ENCODE data around the gene RFX3. TPM values are rescaled to one million over a fixed set of nuclear protein-coding genes. Genes with fewer than 3 reads are reported as not detected.

Gene RFX3
- total RNA-seq, 1 donor from 2014 or later: 4.9 TPM

- no peak for DNase-seq (ENCODE audit: low read depth in 2 of 2)
These were observed 11.0 kb downstream of the RFX3 start for GRCh38 chr9:3514786-3515185.

- DNase-seq (ENCODE audit: low read depth in 2 of 2): no peak
These were observed 12.5 kb downstream of the RFX3 start for GRCh38 chr9:3513265-3513818.

- no peak for DNase-seq (ENCODE audit: low read depth in 2 of 2)
These were observed 14.2 kb downstream of the RFX3 start for GRCh38 chr9:3511551-3511950.

DNA sequence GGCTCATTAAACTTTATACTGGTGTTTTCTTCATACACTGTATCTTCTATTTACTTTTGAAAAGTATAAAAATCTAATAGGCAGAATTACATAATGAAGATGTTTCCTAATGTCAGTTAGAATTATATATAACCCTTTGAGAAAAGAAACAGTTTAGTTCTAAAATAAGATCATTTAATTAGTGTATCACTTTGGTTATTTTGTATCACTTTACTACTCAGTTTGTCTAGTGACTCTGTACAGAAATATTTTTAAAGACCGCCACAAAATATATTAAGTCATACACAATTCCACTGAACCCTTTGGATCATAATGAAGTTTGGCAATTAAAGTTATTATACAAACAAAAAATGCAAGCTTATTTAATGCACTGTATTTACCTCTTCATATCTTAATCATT is 15.0 kb downstream of the RFX3 start:
- no peak for DNase-seq (ENCODE audit: low read depth in 2 of 2)

GRCh38 chr9:3509926-3510325 is 15.9 kb downstream of the RFX3 start:
- no peak for DNase-seq (ENCODE audit: low read depth in 2 of 2)

- peak in 1 of 2 donors; percentile 19 for DNase-seq (ENCODE audit: low read depth in 2 of 2)
These were observed 17.1 kb downstream of the RFX3 start for GRCh38 chr9:3508521-3509291.

DNA sequence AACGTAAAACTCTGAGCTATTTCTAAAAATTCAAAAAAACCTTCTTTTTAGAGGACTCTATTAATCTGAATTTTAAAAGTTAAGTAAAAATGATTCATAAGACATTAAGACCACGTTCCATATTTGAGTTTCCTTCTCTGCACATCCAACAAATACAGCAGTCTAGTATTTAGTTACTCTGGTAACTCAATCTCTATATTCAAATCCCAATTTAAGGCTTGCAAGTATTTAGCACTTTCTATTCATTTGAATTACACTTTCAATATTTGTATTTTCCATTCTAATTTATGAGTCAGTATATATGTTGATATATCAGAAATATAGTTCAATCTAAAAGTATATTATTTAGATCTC is 17.7 kb downstream of the RFX3 start:
- DNase-seq (ENCODE audit: low read depth in 2 of 2): no peak

DNA sequence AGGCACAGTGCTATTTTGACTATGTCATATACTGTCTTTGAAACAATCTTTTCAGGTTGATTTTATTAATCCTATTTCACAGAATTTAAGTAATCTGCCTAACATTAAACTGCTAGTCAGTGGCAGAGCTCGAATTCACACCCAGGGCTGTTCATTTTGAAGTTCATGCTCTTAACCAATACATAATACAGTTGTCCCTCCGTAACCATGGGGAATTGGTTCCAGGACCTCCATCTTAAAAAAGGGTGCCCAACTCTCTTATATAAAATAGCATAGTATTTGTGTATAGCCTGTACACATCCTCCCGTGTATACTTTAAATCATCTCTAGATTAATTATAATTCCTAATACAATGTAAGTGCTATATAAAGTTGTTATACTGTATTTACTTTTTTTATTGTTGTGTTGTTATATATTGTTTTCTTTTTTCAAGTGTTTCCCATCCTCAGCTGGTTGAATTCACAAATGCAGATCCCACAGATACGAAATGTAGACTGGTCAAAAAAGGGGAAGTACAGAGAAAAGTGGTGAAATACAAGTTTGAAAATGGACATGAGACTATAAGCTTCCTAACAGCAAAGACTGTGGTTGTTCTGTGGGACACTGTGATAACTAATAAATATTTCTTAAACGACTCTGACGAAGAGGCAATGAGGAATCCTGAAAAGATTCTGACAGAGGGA is 18.3 kb downstream of the RFX3 start:
- DNase-seq (ENCODE audit: low read depth in 2 of 2): no peak

- no peak for DNase-seq (ENCODE audit: low read depth in 2 of 2)
These were observed 19.6 kb downstream of the RFX3 start for GRCh38 chr9:3506164-3506563.

DNA sequence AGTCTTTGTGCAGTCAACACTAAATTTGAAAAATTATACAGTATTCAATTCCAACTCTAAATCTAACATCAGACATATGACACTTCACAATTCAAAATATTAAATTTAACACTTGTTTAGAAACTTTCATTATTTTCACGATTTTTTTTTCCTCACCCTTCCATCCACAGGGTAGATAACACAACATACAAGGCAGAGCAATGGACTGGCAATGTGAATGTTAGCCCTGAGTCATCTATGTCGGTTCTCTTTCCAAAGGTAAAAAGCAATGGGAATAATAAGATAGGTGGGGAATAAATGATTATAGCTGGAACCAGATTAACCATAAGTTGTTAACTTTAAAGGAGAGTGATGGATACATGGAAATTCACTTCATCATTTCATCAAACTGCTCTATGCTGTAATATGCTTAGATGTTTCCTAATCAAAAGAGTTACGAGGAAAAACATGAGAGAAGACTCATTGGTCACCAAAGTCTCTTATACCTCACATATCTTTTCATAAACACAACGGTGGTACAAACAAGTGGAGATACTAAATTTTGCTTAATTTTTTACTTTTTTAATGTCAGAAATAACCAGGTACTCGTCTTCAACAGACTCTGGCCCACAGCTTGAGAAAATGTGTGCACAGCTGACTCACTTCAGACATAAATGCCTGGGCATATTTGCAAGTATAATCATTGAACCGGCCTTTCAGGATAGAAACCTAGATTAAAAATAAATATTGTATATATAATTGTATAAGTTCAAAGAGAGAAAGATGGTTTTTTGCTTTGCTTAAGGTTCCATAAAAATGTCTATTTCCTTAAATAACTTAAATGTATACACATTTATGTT is 23.0 kb downstream of the RFX3 start:
- DNase-seq (ENCODE audit: low read depth in 2 of 2): no peak

DNA sequence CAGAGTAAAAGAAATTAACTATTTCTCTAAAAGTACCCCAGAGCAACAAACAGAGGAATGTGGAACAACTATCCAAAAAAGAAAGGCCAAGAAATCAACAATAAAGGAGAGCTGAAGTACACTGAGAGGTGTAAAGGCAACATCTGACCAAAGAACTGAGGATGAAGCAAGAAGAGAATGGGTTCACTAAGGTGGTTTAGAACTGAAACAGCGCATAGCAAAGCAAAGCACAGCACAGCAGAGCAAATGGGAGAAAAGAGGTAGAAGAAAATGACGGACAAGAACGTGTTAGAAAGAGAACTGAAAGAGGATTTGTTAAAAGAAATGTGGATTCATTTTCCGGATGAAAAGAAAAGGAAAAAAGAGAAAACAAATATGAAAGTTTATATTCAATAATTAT is 25.8 kb downstream of the RFX3 start:
- no peak for DNase-seq (ENCODE audit: low read depth in 2 of 2)

- peak; percentile 54 to 80 for DNase-seq (ENCODE audit: low read depth in 2 of 2)
These were observed 27.1 kb downstream of the RFX3 start for GRCh38 chr9:3498691-3499090.

- no peak for DNase-seq (ENCODE audit: low read depth in 2 of 2)
These were observed 27.9 kb downstream of the RFX3 start for GRCh38 chr9:3497857-3498256.

DNA sequence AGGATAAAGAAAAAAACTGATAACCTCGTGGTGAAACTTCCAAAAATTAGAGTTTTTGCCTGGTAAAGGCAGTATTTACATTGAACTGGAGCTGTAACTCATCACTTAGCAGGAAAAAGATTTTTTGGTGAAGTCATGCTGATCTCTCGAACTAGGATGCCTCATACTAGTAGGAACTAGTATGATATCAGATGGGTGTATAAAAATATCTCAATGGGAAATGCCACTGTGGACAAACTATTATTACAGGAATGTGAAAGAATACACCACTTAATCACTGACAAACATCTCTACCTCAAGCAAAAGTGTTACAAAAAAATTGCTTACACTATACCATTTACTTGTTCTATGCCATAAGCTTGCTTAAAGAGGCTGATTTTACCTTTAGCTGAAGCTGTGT is 28.4 kb downstream of the RFX3 start:
- peak; percentile 44 to 72 for DNase-seq (ENCODE audit: low read depth in 2 of 2)

- no peak for DNase-seq (ENCODE audit: low read depth in 2 of 2)
These were observed 29.9 kb downstream of the RFX3 start for GRCh38 chr9:3495855-3496254.

- no peak for DNase-seq (ENCODE audit: low read depth in 2 of 2)
These were observed 33.6 kb downstream of the RFX3 start for GRCh38 chr9:3492214-3492613.

GRCh38 chr9:3491450-3491849 is 34.4 kb downstream of the RFX3 start:
- no peak for DNase-seq (ENCODE audit: low read depth in 2 of 2)

- no peak for DNase-seq (ENCODE audit: low read depth in 2 of 2)
These were observed 34.8 kb downstream of the RFX3 start for GRCh38 chr9:3490957-3491356.

GRCh38 chr9:3482578-3482977 is 43.2 kb downstream of the RFX3 start:
- no peak for DNase-seq (ENCODE audit: low read depth in 2 of 2)

GRCh38 chr9:3480353-3480655 is 45.5 kb downstream of the RFX3 start:
- no peak for DNase-seq (ENCODE audit: low read depth in 2 of 2)

GRCh38 chr9:3479514-3480352 is 46.1 kb downstream of the RFX3 start:
- no peak for DNase-seq (ENCODE audit: low read depth in 2 of 2)

Data from dermis microvascular lymphatic vessel endothelial cell (primary cell).